ENCODE measurements around the gene UFD1. TPM values are rescaled to one million over a fixed set of nuclear protein-coding genes. Genes with fewer than 3 reads are reported as not detected.

UFD1 gene
- total RNA-seq, 1 donor from 2014 or later, result 47.7 TPM

DNA sequence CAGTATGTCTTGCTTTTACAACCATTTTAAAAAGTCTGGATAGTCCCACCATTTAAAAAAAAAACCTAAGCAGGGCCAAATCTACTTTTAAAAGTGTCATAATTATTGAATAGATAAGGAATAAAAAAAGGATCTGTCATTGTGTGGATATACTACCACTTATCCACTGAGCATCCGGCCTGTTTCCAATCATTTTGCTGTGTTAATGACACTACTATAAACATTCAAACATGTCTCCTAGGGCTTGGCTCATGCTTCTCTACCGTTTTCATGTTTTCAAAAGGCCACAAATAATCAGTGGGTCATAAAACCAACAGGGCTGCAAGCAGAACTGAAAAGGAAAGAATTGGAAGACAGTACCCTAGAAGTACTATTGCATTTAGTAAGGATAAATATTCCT is 19.0 kb downstream of the UFD1 start:
- no peak for TF ChIP-seq CTCF (conservative IDR thresholded peaks at IDR 0.05; ENCODE audit: low read depth, low read length)
- DNase-seq (ENCODE audit: low read depth), result no peak
- H3K4me3 ChIP-seq (ENCODE audit: low read depth, low read length), result no peak overlapping the region

GRCh38 chr22:19457828-19458428 is 21.1 kb downstream of the UFD1 start:
- DNase-seq (ENCODE audit: low read depth), result no peak
- no peak overlapping the region for H3K4me3 ChIP-seq (ENCODE audit: low read depth, low read length)
- no peak for TF ChIP-seq CTCF (conservative IDR thresholded peaks at IDR 0.05; ENCODE audit: low read depth, low read length)

- no peak for TF ChIP-seq CTCF (conservative IDR thresholded peaks at IDR 0.05; ENCODE audit: low read depth, low read length)
- DNase-seq (ENCODE audit: low read depth), result no peak
- H3K4me3 ChIP-seq (ENCODE audit: low read depth, low read length), result no peak overlapping the region
These were observed 22.5 kb downstream of the UFD1 start for GRCh38 chr22:19456541-19456940.

GRCh38 chr22:19455585-19456370 is 23.2 kb downstream of the UFD1 start:
- no peak overlapping the region for H3K4me3 ChIP-seq (ENCODE audit: low read depth, low read length)
- no peak for TF ChIP-seq CTCF (conservative IDR thresholded peaks at IDR 0.05; ENCODE audit: low read depth, low read length)
- DNase-seq (ENCODE audit: low read depth), result no peak

DNA sequence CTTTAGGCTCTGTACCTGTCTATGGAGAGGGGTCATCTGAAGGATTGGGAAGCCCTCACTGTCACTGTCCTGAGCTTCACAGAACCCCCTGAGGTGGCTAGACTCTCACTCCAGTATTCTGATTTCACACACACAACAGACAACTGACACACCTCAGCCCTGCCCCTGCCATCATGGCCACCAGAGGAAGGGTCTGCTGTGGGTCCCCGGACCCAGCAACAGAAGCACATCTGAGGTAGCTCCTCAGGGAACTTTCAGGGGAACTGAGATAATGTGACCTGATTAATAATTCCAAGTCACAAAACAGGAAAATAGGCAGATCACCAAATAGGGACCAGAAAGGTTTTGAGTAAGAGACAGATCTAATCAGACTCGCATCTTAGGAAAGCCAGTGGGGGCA is 24.0 kb downstream of the UFD1 start:
- DNase-seq (ENCODE audit: low read depth), result no peak
- no peak for TF ChIP-seq CTCF (conservative IDR thresholded peaks at IDR 0.05; ENCODE audit: low read depth, low read length)
- H3K4me3 ChIP-seq (ENCODE audit: low read depth, low read length), result no peak overlapping the region

DNA sequence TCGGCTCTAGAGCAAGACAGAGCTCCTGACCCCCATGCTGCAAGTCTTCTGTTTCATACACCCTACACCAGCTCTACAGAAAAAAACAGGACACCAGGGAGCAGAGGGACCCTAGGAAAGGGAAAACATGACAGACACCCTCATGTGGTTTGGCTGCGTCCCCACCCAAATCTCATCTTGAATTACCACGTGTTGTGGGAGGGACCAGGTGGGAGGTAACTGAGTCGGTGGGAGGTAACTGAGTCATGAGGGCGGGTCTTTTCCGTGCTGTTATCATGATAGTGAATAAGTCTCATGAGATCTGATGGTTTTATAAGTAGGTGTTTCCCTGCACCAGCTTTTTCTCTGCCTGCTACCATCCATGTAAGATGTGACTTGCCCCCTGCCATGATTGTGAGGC is 24.8 kb downstream of the UFD1 start:
- no peak for DNase-seq (ENCODE audit: low read depth)
- H3K4me3 ChIP-seq (ENCODE audit: low read depth, low read length), result no peak overlapping the region
- no peak for TF ChIP-seq CTCF (conservative IDR thresholded peaks at IDR 0.05; ENCODE audit: low read depth, low read length)

GRCh38 chr22:19453718-19454117 is 25.3 kb downstream of the UFD1 start:
- DNase-seq (ENCODE audit: low read depth), result no peak
- no peak for TF ChIP-seq CTCF (conservative IDR thresholded peaks at IDR 0.05; ENCODE audit: low read depth, low read length)
- no peak overlapping the region for H3K4me3 ChIP-seq (ENCODE audit: low read depth, low read length)

Data from epithelial cell of proximal tubule (primary cell).